ENCODE results near the gene WNT9A. TPM values are rescaled to one million over a fixed set of nuclear protein-coding genes. Genes with fewer than 3 reads are reported as not detected.
A peak's percentile ranks its signal among the peaks of the same experiment; 100 is the strongest.

The WNT9A gene
- total RNA-seq, 2 experiments from 2014 or later, result not detected

- Mint-ChIP-seq H3K4me3 (no peak overlapping the region), H3K27ac (no peak overlapping the region), H3K27me3 (no peaks in the 10 kb centered on the region), H3K9me3 (no peaks in the 10 kb centered on the region), H3K36me3 (no peaks in the 10 kb centered on the region), H3K4me1 (peaks cover 1% of the 10 kb centered on the region)
- DNase-seq, result no peak
Measured at GRCh38 chr1:227903614-227904501, 43.9 kb downstream of the WNT9A start.

DNA sequence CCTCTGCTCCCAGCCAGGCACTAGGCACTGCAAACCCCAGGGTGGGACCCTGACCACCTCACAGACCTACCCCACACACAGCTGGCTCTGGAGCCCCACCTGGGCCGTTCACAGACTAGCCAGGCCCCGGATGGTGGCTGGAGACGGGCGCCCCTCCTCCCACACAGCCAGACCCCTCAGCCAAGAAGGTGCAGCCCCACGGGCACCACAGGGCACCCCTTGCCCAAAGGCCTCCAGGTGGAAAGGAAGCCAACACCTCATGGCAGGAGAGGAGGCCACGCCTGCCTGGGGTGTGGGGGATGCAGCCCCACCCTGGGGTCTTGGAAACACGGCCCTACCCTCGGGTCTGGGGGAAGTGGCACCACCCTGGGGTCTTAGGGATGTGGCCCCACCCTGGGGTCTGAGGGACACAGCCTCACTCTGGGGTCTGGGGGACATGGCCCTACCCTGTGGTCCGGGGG, 44.6 kb downstream of the WNT9A start:
- H3K27ac Mint-ChIP-seq, result no peak overlapping the region
- H3K9me3 Mint-ChIP-seq, result no peaks in the 10 kb centered on the region
- no peak overlapping the region for H3K4me3 Mint-ChIP-seq
- no peaks in the 10 kb centered on the region for H3K27me3 Mint-ChIP-seq
- peaks cover 6% of the 10 kb centered on the region for H3K4me1 Mint-ChIP-seq
- no peak for DNase-seq
- H3K36me3 Mint-ChIP-seq, result no peaks in the 10 kb centered on the region

- no peak overlapping the region for H3K4me3 Mint-ChIP-seq
- H3K36me3 Mint-ChIP-seq, result no peaks in the 10 kb centered on the region
- H3K9me3 Mint-ChIP-seq, result no peaks in the 10 kb centered on the region
- H3K27ac Mint-ChIP-seq, result no peak overlapping the region
- no peak for DNase-seq
- peaks cover 6% of the 10 kb centered on the region for H3K4me1 Mint-ChIP-seq
- H3K27me3 Mint-ChIP-seq, result no peaks in the 10 kb centered on the region
Measured at GRCh38 chr1:227902641-227902990, 45.1 kb downstream of the WNT9A start.

DNA sequence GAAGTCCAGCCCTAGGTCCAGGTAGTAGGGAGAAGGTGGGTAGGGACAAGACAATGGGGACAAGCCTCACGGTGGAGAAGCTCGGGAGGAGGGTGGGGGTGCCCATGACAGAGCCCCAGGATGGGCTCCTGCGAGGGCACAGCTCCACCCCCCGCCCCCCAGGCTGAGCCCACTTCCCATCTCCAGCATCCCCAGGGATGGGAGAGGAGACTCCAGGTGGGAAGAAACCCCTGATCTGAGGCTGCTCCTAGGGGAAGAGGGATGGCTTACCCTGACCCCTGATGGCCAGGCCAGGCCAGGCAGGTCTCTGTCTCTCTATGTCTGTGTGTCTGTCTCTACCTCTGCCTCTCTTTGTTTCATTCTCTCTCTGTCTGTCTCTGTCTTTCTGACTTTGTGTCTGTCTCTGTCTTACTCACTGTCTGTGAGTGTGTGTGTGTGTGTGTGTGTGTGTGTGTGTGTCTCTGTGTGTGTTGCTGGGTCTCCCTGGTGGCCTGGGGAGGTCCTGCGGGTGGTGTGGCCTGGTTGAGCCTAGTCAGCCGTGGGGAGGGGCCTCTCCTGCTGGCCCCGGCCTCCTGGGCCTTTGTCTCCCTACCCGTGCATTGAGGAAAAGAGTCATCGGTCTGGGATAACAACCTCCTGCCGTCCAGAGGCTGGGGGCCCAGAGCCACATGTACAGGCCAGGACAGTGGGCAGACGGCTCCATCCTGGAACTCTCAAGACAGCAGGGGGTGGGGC, 45.7 kb downstream of the WNT9A start:
- Mint-ChIP-seq H3K4me1 (peaks cover 6% of the 10 kb centered on the region), H3K9me3 (no peaks in the 10 kb centered on the region), H3K27me3 (no peaks in the 10 kb centered on the region), H3K4me3 (no peak overlapping the region), H3K36me3 (no peaks in the 10 kb centered on the region), H3K27ac (no peak overlapping the region)
- DNase-seq, result no peak

DNA sequence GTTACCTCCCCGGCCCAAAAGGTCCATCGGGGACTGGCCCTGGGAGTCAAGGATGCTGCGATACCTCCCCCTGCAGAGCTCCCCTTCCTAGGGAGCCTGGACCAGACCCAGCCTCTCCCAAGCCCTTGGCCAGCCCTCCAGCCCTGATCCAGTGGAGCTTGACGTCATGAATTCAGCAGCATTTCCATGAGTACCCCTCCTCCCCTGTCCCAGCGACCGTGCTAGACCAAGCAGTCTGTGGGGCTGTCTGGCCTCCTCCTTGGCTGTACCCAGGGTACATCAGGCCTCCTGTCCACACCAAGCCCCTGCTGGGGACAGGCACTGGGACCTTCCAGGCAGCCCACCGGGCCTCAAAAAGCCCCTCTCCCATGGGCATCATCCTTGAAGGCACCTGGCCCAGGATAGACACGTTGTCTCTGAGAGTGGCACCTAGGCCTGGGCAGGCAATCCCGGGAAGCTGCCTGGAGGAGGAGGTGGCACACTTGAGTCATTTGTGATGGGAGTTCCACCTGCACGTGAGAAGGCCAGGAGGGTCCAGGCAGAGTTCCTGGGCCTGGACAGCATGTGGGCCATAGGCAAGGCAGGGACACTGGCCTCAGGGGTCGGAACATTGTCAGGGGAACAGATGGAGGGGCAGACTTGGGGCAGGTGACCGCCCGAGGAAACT, 46.4 kb downstream of the WNT9A start:
- H3K9me3 Mint-ChIP-seq, result no peaks in the 10 kb centered on the region
- DNase-seq, result no peak
- H3K27ac Mint-ChIP-seq, result no peak overlapping the region
- peaks cover 6% of the 10 kb centered on the region for H3K4me1 Mint-ChIP-seq
- H3K27me3 Mint-ChIP-seq, result no peaks in the 10 kb centered on the region
- H3K4me3 Mint-ChIP-seq, result no peak overlapping the region
- H3K36me3 Mint-ChIP-seq, result no peaks in the 10 kb centered on the region

DNA sequence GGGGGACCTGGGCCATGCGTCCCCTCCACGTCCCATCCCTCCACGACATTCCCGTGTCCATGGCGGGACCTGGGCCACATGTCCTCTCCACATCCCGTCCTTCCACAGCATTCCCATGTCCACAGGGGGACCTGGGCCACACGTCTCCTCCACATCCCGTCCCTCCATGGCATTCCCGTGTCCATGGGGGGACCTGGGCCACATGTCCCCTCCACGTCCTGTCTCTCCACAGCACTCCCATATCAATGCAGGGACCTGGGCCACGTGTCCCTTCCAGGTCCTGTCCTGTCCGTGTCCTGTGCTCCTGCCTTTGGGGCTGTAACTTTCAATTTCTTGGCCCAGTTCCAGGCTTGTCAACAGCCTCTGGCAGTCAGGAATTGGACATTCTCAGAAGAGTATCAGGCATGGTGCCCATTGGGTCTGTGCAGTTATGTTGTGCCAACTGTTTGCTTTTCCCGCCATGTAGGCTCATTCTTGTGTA, 47.1 kb downstream of the WNT9A start:
- Mint-ChIP-seq H3K27ac (no peak overlapping the region), H3K36me3 (no peaks in the 10 kb centered on the region), H3K27me3 (no peaks in the 10 kb centered on the region), H3K9me3 (no peaks in the 10 kb centered on the region), H3K4me3 (no peak overlapping the region), H3K4me1 (peaks cover 6% of the 10 kb centered on the region)
- no peak for DNase-seq

GRCh38 chr1:227899820-227900449, 47.8 kb downstream of the WNT9A start:
- no peak overlapping the region for H3K27ac Mint-ChIP-seq
- no peaks in the 10 kb centered on the region for H3K36me3 Mint-ChIP-seq
- DNase-seq, result no peak
- no peak overlapping the region for H3K4me3 Mint-ChIP-seq
- peaks cover 6% of the 10 kb centered on the region for H3K4me1 Mint-ChIP-seq
- no peaks in the 10 kb centered on the region for H3K9me3 Mint-ChIP-seq
- no peaks in the 10 kb centered on the region for H3K27me3 Mint-ChIP-seq

DNA sequence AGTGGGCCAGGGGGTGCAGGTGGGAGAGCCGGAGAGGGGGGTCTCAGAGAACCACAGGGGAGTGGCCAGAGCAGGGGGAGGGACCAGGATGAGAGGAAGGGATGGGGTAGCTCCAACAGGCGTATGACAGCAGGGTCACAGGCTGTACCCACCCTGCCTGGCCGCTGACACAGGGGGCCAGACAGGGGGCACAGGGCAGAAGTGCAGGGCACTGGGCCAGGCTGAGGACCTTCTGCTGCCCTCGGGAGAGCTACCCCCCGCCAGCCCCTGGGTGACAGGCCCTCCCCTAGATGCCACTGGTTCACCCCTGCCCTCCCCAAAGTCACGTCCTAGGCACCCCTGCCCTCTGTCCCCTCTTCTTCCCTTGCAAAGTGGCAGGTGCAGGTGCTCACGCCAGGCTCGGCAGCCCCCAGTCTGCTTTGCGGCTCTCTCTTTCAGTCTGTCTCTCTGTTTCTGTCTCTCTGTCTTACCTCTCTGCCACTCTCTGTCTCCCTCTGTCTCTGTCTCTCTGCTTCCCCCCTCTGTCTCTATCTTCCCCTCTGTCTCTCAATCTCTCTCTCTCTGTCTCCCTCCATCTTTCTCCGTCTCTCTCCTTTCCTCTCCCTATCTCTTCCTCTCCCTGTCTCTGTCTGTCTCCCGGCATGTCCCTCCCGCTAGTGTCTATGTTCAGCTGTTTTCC, 48.5 kb downstream of the WNT9A start:
- Mint-ChIP-seq H3K4me1 (peaks cover 6% of the 10 kb centered on the region), H3K36me3 (no peaks in the 10 kb centered on the region), H3K9me3 (no peaks in the 10 kb centered on the region), H3K4me3 (no peak overlapping the region), H3K27ac (no peak overlapping the region), H3K27me3 (no peaks in the 10 kb centered on the region)
- peak; percentile 0 for DNase-seq

DNA sequence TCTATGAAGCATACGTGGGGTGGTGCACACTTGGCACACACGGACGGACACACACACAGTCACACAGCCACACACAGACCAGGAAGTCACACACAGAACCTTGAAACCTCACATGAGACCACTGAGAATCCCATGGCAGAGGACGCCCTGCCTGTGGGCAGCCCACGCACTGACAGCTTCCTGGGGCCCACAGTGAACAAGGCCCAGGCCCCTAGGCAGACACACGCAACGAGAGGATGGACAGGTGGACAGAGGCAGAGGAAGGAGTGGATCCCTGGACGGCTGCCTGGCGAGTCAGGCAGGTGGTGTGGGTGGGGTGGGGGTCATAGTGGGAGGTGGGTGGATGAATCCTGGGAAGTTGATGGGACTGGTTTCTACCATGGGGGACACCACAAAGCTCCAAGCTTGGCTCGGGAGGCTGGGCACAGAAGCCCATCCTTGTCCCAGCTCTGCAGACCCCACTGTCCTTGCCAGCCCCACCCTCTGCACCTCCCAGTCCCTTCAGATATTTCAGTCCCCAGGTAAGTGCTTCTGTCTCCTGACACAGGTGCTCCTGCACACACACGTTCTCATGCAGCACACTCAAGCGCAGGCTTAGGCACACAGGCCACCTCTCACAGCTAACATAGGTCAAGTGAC, 49.1 kb downstream of the WNT9A start:
- Mint-ChIP-seq H3K9me3 (no peaks in the 10 kb centered on the region), H3K27me3 (no peaks in the 10 kb centered on the region), H3K36me3 (no peaks in the 10 kb centered on the region), H3K4me3 (no peak overlapping the region), H3K4me1 (peaks cover 6% of the 10 kb centered on the region), H3K27ac (no peak overlapping the region)
- peak; percentile 1 for DNase-seq

DNA sequence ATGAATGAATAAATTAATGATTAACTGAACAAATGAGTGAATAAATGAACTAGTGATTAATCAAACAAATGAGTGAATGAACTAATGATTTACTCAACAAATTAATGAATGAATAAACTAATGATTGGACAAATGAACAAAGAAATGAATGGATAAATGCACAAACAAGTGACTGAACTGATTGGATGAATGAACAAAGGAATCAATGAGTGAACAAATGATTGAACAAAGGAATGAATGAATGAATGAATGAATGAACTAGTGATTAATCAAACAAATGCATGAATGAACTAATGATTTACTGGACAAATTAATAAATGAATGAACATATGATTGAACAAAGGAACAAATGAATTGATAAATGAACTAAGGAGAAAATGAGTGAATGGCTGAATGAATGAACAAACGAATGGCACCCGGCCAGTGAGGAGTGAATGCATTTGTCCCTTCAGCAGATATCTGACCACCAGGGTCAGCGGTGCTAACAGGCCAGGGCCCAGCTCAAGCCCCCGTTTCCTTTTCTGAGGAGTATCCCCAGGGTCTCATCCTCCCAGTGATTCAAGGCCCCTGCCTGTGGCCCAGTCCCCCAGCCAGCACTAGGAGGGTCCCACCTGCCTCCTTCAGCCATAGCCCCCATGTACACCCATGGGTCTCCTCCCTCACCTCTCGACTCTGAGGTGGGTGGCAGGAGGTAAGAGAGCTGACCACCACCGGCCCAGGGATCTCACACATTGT, 49.9 kb downstream of the WNT9A start:
- Mint-ChIP-seq H3K27me3 (no peaks in the 10 kb centered on the region), H3K27ac (no peak overlapping the region), H3K36me3 (no peaks in the 10 kb centered on the region), H3K4me3 (no peak overlapping the region), H3K9me3 (no peaks in the 10 kb centered on the region), H3K4me1 (peaks cover 6% of the 10 kb centered on the region)
- no peak for DNase-seq

DNA sequence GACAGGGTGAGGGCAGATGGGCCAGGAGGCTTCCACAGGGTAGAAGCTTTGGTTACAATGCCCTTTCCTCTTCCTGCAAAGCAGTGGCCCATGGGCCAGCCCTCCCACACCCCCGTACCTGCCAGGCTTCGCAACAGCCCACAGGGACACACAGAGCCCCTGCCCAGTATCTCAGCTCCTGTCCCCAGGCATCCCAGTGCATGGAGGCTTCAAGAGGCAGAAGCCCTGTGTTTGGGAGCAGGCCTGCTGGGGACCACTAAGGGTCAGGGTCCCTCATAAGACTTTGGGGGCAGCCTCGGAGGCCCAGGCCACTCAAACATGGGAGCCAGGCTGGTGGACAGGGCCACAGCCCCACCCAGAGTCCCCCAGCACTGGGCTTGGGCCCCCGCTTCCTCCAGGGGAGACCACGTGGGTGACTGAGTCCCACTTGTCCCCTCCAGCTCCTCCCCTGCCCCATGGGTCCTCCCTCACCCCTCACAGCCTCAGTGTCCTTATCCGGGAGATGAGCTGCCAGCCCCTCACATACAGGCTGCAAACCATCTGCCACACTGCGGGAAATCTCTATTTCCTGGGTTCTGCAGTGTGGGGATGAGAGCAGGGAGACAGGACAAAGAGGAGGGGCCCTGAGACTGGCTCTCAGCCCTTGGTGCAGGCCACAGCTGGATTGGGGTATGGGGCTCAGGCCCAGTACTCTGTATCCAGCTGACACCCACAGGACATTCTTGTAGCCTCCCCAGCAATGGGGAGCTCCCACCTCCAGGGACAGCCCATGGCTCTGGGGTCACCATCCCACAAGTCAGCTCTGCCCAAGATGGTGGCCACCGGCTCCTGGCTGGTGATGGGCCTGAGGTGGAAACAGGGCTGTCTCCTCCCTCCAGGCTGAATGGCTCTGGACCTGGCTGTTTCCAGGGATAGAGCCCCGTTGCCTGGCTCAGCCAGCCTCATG, 50.7 kb downstream of the WNT9A start:
- no peaks in the 10 kb centered on the region for H3K36me3 Mint-ChIP-seq
- H3K4me3 Mint-ChIP-seq, result no peak overlapping the region
- no peaks in the 10 kb centered on the region for H3K27me3 Mint-ChIP-seq
- peak; percentile 0 for DNase-seq
- H3K27ac Mint-ChIP-seq, result no peak overlapping the region
- peaks cover 6% of the 10 kb centered on the region for H3K4me1 Mint-ChIP-seq
- H3K9me3 Mint-ChIP-seq, result no peaks in the 10 kb centered on the region

- Mint-ChIP-seq H3K36me3 (no peaks in the 10 kb centered on the region), H3K4me3 (no peak overlapping the region), H3K27me3 (no peaks in the 10 kb centered on the region), H3K9me3 (no peaks in the 10 kb centered on the region), H3K4me1 (peaks cover 6% of the 10 kb centered on the region), H3K27ac (no peak overlapping the region)
- no peak for DNase-seq
Measured at GRCh38 chr1:227895828-227896685, 51.7 kb downstream of the WNT9A start.
